ENCODE data around the gene PRC1. TPM values are rescaled to one million over a fixed set of nuclear protein-coding genes. Genes with fewer than 3 reads are reported as not detected.
A peak's percentile ranks its signal among the peaks of the same experiment; 100 is the strongest.

The PRC1 gene
- total and polyA plus RNA-seq, 8 donors = 10.4 to 137 (median 66.1) TPM

- Histone ChIP-seq H3K27ac (peak within 1 kb of the TSS; percentile 83 to 84), H3K9me3 (no peaks in the 10 kb centered on the region), H3K36me3 (peaks cover 0 to 44% of the 10 kb centered on the region in 2 donors), H3K4me3 (peak within 1 kb of the TSS; percentile 67 to 95), H3K27me3 (no peaks in the 10 kb centered on the region), H3K4me1 (peaks cover 7 to 35% of the 10 kb centered on the region in 2 donors)
- ATAC-seq (peak; percentile 95), DNase-seq (peak; percentile 89 to 98 (median 96))
- intact Hi-C loops (cut with DNase I) = loop anchor here in 1 of 2 donors (5.0 to 10.0 kb wide), 2 partner anchors 80 to 317 kb away; no protein-coding TSS in a partner anchor
- peak in 1 of 2 donors; percentile 11 for TF ChIP-seq CTCF (IDR thresholded peaks at IDR 0.05)
Measured at GRCh38 chr15:90954712-90955623, 39.4 kb downstream of the PRC1 start, which contains the start of gene RCCD1. Gene RCCD1 (plus strand): TSS chr15:90954884. CDS start chr15:90956735, 1,851 bp downstream.

GRCh38 chr15:90953947-90954711 is 40.2 kb downstream of the PRC1 start:
- DNase-seq = no peak
- no peak for TF ChIP-seq CTCF (IDR thresholded peaks at IDR 0.05)
- Histone ChIP-seq H3K4me1 (peaks cover 7 to 38% of the 10 kb centered on the region in 2 donors), H3K27ac (peak overlapping the region; percentile 83 to 84), H3K4me3 (peak overlapping the region in 1 of 2 donors; percentile 67), H3K9me3 (no peaks in the 10 kb centered on the region), H3K27me3 (no peaks in the 10 kb centered on the region), H3K36me3 (peaks cover 0 to 48% of the 10 kb centered on the region in 2 donors)
- no peak for ATAC-seq
- intact Hi-C loops (cut with DNase I) = loop anchor here in 1 of 2 donors (10.0 kb wide), 1 partner anchor 81 kb away; no protein-coding TSS in a partner anchor

GRCh38 chr15:90952901-90953677 is 41.2 kb downstream of the PRC1 start:
- no peak for DNase-seq
- Histone ChIP-seq H3K4me3 (no peak overlapping the region), H3K36me3 (peaks cover 0 to 58% of the 10 kb centered on the region in 2 donors), H3K27ac (no peak overlapping the region), H3K9me3 (no peaks in the 10 kb centered on the region), H3K4me1 (peaks cover 7 to 39% of the 10 kb centered on the region in 2 donors), H3K27me3 (no peaks in the 10 kb centered on the region)
- TF ChIP-seq CTCF (IDR thresholded peaks at IDR 0.05) = no peak
- intact Hi-C loops (cut with DNase I) = loop anchor here in 1 of 2 donors (10.0 kb wide), 1 partner anchor 82 kb away; no protein-coding TSS in a partner anchor
- ATAC-seq = no peak

- peaks cover 0 to 82% of the 10 kb centered on the region in 2 donors for H3K36me3 ChIP-seq
- intact Hi-C loops (cut with DNase I) = loop anchor here in 1 of 2 donors (10.0 kb wide), 1 partner anchor 84 kb away; no protein-coding TSS in a partner anchor
Measured at GRCh38 chr15:90950676-90951075, 43.7 kb downstream of the PRC1 start.

More at GRCh38 chr15:90950676-90951075, 43.7 kb downstream of the PRC1 start:
- ATAC-seq (no peak), DNase-seq (no peak)
- TF ChIP-seq CTCF (IDR thresholded peaks at IDR 0.05) = no peak
- Histone ChIP-seq H3K4me3 (no peak overlapping the region), H3K9me3 (no peaks in the 10 kb centered on the region), H3K4me1 (peaks cover 4 to 17% of the 10 kb centered on the region in 2 donors), H3K27me3 (no peaks in the 10 kb centered on the region), H3K27ac (no peak overlapping the region)

Measured in left lung (tissue), 10 donors.